H1 (cell line): ENCODE data around the gene PPARD. TPM values are rescaled to one million over a fixed set of nuclear protein-coding genes. Genes with fewer than 3 reads are reported as not detected.

ENCODE experiments used
- CTCF ChIA-PET: fragments of 300-600 bp; sonication (Branson Sonifier 250); formaldehyde crosslinking; loops from one replicate; lab custom pipeline; 2021; ENCODE audit not compliant: partially characterized antibody; lab: Charles Lee
- POLR2A ChIA-PET: fragments of 300-600 bp; sonication (Branson Sonifier 250); formaldehyde crosslinking; loops from one replicate; lab custom pipeline; 2021; ENCODE audit warnings: inconsistent platforms; ENCODE audit not compliant: partially characterized antibody; lab: Charles Lee
- DNase-seq, 2 experiments: peaks; one replicate each; pipeline versions ENCODE4 v3.0.0 to v3.0.0-alpha.2; 2010 to 2022; ENCODE audit warnings: low spot score in 2 of 2, low read depth in 1 of 2, mixed read lengths in 1 of 2
- FAIRE-seq: peaks from 2 replicates; lab custom pipeline; 2011; peaks lifted over from hg19 to GRCh38; lab: Jason Lieb, UNC
- H2AFZ ChIP-seq: 2 replicates; pipeline ENCODE4 v1.8.1; 2012; ENCODE audit warnings: low read length, inconsistent platforms
- H2AK5ac ChIP-seq: 2 replicates; pipeline ENCODE4 v1.6.1; 2013; ENCODE audit warnings: low read depth, low read length
- H2BK120ac ChIP-seq: replicated peaks from 2 replicates; pipeline ENCODE3; 2013; ENCODE audit warnings: low read depth, low read length, inconsistent platforms
- H2BK12ac ChIP-seq: 2 replicates; pipeline ENCODE4 v1.6.1; 2013; ENCODE audit warnings: low read depth, low read length
- H2BK15ac ChIP-seq: 2 replicates; pipeline ENCODE4 v1.6.1; 2013; ENCODE audit warnings: low read length
- H2BK20ac ChIP-seq: 2 replicates; pipeline ENCODE4 v1.6.1; 2013; ENCODE audit warnings: low read length
- H2BK5ac ChIP-seq: 2 replicates; pipeline ENCODE4 v1.6.1; 2013; ENCODE audit warnings: low read depth, low read length
- H3K14ac ChIP-seq: 2 replicates; pipeline ENCODE4 v1.6.1; 2013; ENCODE audit warnings: inconsistent platforms; ENCODE audit not compliant: insufficient read length
- H3K18ac ChIP-seq: 2 replicates; pipeline ENCODE4 v1.6.1; 2013; ENCODE audit warnings: low read length; ENCODE audit errors: extremely low read depth
- H3K23ac ChIP-seq: 2 replicates; pipeline ENCODE4 v1.6.1; 2013; ENCODE audit warnings: inconsistent platforms; ENCODE audit not compliant: insufficient read length
- H3K23me2 ChIP-seq: 2 replicates; pipeline ENCODE4 v1.6.1; 2013; ENCODE audit warnings: low read depth, low read length
- H3K27ac ChIP-seq: 2 replicates; pipeline ENCODE4 v1.6.1; 2011; ENCODE audit warnings: low read depth, low read length, inconsistent platforms
- H3K27me3 ChIP-seq, 4 experiments: replicated peaks in 1 of 4; 1 replicate in 1 of 4; 2 replicates in 3 of 4; pipeline versions ENCODE4 v1.6.1 to v1.8.1; 2011 to 2013; ENCODE audit warnings: low read length in 3 of 4, mild to moderate bottlenecking in 3 of 4, inconsistent platforms in 2 of 4, mixed read lengths in 2 of 4, moderate library complexity in 1 of 4; ENCODE audit not compliant: control insufficient read depth in 3 of 4, insufficient read depth in 3 of 4; ENCODE audit errors: extremely low read depth in 1 of 4
- H3K36me3 ChIP-seq, 4 experiments: 2 replicates each; pipeline versions ENCODE4 v1.6.1 to v1.8.1; 2011 to 2013; ENCODE audit warnings: mild to moderate bottlenecking in 4 of 4, low read length in 3 of 4, moderate library complexity in 2 of 4, control low read depth in 1 of 4, inconsistent platforms in 1 of 4; ENCODE audit not compliant: insufficient read depth in 4 of 4, control insufficient read depth in 2 of 4
- H3K4ac ChIP-seq: replicated peaks from 2 replicates; pipeline ENCODE3; 2013; ENCODE audit warnings: low read length, low read depth, mixed read lengths, inconsistent platforms; ENCODE audit not compliant: insufficient read length
- H3K4me1 ChIP-seq, 4 experiments: replicated peaks in 1 of 4; 1 replicate in 1 of 4; 2 replicates in 3 of 4; pipeline versions ENCODE4 v1.6.1 to v1.8.1; 2011 to 2013; ENCODE audit warnings: low read length in 3 of 4, inconsistent platforms in 2 of 4, mixed read lengths in 1 of 4; ENCODE audit not compliant: insufficient read depth in 4 of 4, control insufficient read depth in 3 of 4
- H3K4me2 ChIP-seq, 2 experiments: 2 replicates each; pipeline versions ENCODE4 v1.6.1 to v1.8.1; 2011 to 2013; ENCODE audit warnings: low read depth in 2 of 2, low read length in 2 of 2, control low read depth in 1 of 2, inconsistent platforms in 1 of 2, mild to moderate bottlenecking in 1 of 2; ENCODE audit not compliant: insufficient read depth in 1 of 2
- H3K4me3 ChIP-seq, 4 experiments: fragments of 200-600, 300-600 bp in 1 of 4; sonication (generic), shearing (Covaris generic), sonication (Bioruptor Twin) in 1 of 4; 2 replicates each; pipeline versions ENCODE4 v1.5.1 to v1.8.1; 2011 to 2016; ENCODE audit warnings: low read length in 4 of 4, low read depth in 3 of 4, control low read depth in 2 of 4, inconsistent platforms in 2 of 4, mild to moderate bottlenecking in 2 of 4, mixed read lengths in 1 of 4, moderate library complexity in 1 of 4; ENCODE audit not compliant: insufficient read depth in 2 of 4; ENCODE audit errors: extremely low read depth in 1 of 4
- H3K56ac ChIP-seq: replicated peaks from 2 replicates; pipeline ENCODE3; 2013; ENCODE audit warnings: low read depth, mild to moderate bottlenecking, mixed read lengths, low read length, inconsistent platforms; ENCODE audit not compliant: insufficient read length
- H3K79me1 ChIP-seq: 2 replicates; pipeline ENCODE4 v1.6.1; 2013; ENCODE audit warnings: low read depth, low read length, control low read depth
- H3K79me2 ChIP-seq, 2 experiments: 2 replicates each; pipeline versions ENCODE4 v1.6.1 to v1.8.1; 2012 to 2013; ENCODE audit warnings: low read length in 2 of 2, mild to moderate bottlenecking in 2 of 2, inconsistent platforms in 1 of 2; ENCODE audit not compliant: insufficient read depth in 2 of 2, control insufficient read depth in 1 of 2
- H3K9ac ChIP-seq, 4 experiments: replicated peaks in 1 of 4; 1 replicate in 1 of 4; 2 replicates in 3 of 4; pipeline versions ENCODE4 v1.6.1 to v1.8.1; 2011 to 2013; ENCODE audit warnings: low read depth in 3 of 4, low read length in 3 of 4, control low read depth in 2 of 4, mild to moderate bottlenecking in 2 of 4, moderate library complexity in 2 of 4, inconsistent platforms in 1 of 4; ENCODE audit errors: extremely low read depth in 1 of 4
- H3K9me3 ChIP-seq, 2 experiments: 2 replicates each; pipeline versions ENCODE4 v1.6.1 to v1.8.1; 2012 to 2013; ENCODE audit warnings: mild to moderate bottlenecking in 2 of 2, moderate library complexity in 2 of 2, control low read depth in 1 of 2, inconsistent platforms in 1 of 2, low read depth in 1 of 2, low read length in 1 of 2, mixed read lengths in 1 of 2; ENCODE audit not compliant: insufficient read depth in 2 of 2
- H4K20me1 ChIP-seq, 2 experiments: replicated peaks in 1 of 2; 2 replicates each; pipeline versions ENCODE3 to v1.8.1; 2011 to 2013; ENCODE audit warnings: inconsistent platforms in 2 of 2, low read length in 2 of 2, mild to moderate bottlenecking in 1 of 2; ENCODE audit not compliant: insufficient read depth in 2 of 2, control insufficient read depth in 1 of 2
- H4K5ac ChIP-seq: 2 replicates; pipeline ENCODE4 v1.6.1; 2013; ENCODE audit warnings: low read length, low read depth, mixed read lengths, inconsistent platforms; ENCODE audit not compliant: insufficient read length
- H4K8ac ChIP-seq: 2 replicates; pipeline ENCODE4 v1.8.0; 2013; ENCODE audit warnings: mild to moderate bottlenecking, moderate library complexity, low read length, inconsistent platforms; ENCODE audit not compliant: insufficient read depth; ENCODE audit errors: extremely low read depth
- H4K91ac ChIP-seq: replicated peaks from 2 replicates; pipeline ENCODE3; 2013; ENCODE audit warnings: low read length, mixed read lengths, inconsistent platforms; ENCODE audit not compliant: insufficient read length
- BCL11A ChIP-seq, 2 experiments: IDR thresholded peaks; one replicate each; pipeline ENCODE4 v1.6.1; 2011; ENCODE audit warnings: low read depth in 2 of 2, low read length in 2 of 2, mild to moderate bottlenecking in 2 of 2
- EGR1 ChIP-seq: IDR thresholded peaks from 2 replicates; pipeline ENCODE4 v1.6.1; 2011; ENCODE audit warnings: low read depth, low read length, borderline replicate concordance
- EZH2 ChIP-seq: fragments of 200-600 bp; sonication (generic); IDR thresholded peaks from 2 replicates; pipeline ENCODE4 v1.7.1; 2012; ENCODE audit warnings: low read depth, mild to moderate bottlenecking, moderate library complexity, low read length, inconsistent platforms; ENCODE audit not compliant: severe bottlenecking
- JUN ChIP-seq: IDR thresholded peaks from 2 replicates; pipeline ENCODE4 v1.6.1; 2011; ENCODE audit warnings: low read depth, mild to moderate bottlenecking, improper control_type of control experiment, low read length
- KDM4A ChIP-seq: IDR thresholded peaks from one replicate; pipeline ENCODE4 v1.7.1; 2012; ENCODE audit warnings: low read depth, mild to moderate bottlenecking, moderate library complexity, low read length, inconsistent platforms; ENCODE audit not compliant: severe bottlenecking
- KDM5A ChIP-seq: fragments of 200-600 bp; IDR thresholded peaks from 2 replicates; pipeline ENCODE4 v1.7.1; 2012; ENCODE audit warnings: mild to moderate bottlenecking, low read length, inconsistent platforms, mixed read lengths
- NRF1 ChIP-seq: IDR thresholded peaks from 2 replicates; pipeline ENCODE4 v1.6.1; 2011; ENCODE audit warnings: mild to moderate bottlenecking, low read depth, low read length, improper control_type of control experiment
- POLR2A ChIP-seq, 2 experiments: IDR thresholded peaks; 1 replicate in 1 of 2; 2 replicates in 1 of 2; pipeline ENCODE4 v1.6.1; 2011; ENCODE audit warnings: low read depth in 2 of 2, low read length in 2 of 2, mild to moderate bottlenecking in 2 of 2; ENCODE audit errors: control extremely low read depth in 1 of 2
- RAD21 ChIP-seq, 2 experiments: IDR thresholded peaks in 1 of 2; conservative IDR thresholded peaks in 1 of 2; 2 replicates each; pipeline ENCODE4 v1.6.1; 2011; ENCODE audit warnings: low read depth in 2 of 2, low read length in 2 of 2, improper control_type of control experiment in 1 of 2, inconsistent platforms in 1 of 2, mild to moderate bottlenecking in 1 of 2, moderate library complexity in 1 of 2
- RBBP5 ChIP-seq: IDR thresholded peaks from 2 replicates; pipeline ENCODE4 v1.7.1; 2012; ENCODE audit warnings: low read depth, mild to moderate bottlenecking, inconsistent platforms, low read length, moderate library complexity, borderline replicate concordance
- SIRT6 ChIP-seq: IDR thresholded peaks from one replicate; pipeline ENCODE4 v1.7.1; 2012; ENCODE audit warnings: low read length, inconsistent platforms
- WGBS, 2 experiments: shearing (Covaris generic) in 1 of 2; methylation state at CpG; one replicate each; pipeline versions ENCODE4 v1.1.6 to v1.1.7; 2013 to 2015; ENCODE audit warnings: low lambda C conversion rate in 2 of 2, mixed read lengths in 2 of 2, inconsistent platforms in 1 of 2, low coverage in 1 of 2, missing lambda C conversion rate in 1 of 2; ENCODE audit not compliant: insufficient replicate concordance in 2 of 2, insufficient coverage in 1 of 2, insufficient read length in 1 of 2; ENCODE audit errors: extremely low coverage in 1 of 2, missing lambda C conversion rate in 1 of 2; 5-methylcytosine and 5-hydroxymethylcytosine counted together
- polyA plus RNA-seq, 7 experiments: library from polyadenylated mRNA; depleted of rRNA in 3 of 7; stranded (reverse) in 5 of 7; unstranded in 2 of 7; fragments of >200 nt in 5 of 7; fragments of 200-250 nt in 2 of 7; gene quantifications; 1 replicate in 5 of 7; 2 replicates in 1 of 7; 4 replicates in 1 of 7; pipeline versions ENCODE4 v1.2.1 to v1.2.3, GENCODE V29; 2011 to 2013; ENCODE audit warnings: missing spikeins in 2 of 7, mixed read lengths in 2 of 7
- total RNA-seq: library from RNA; stranded (reverse); fragmentation: NEBNext Ultra II Directional; extraction: Animal tissue kit (Norgen Biotek cat#: 25700); gene quantifications from 2 replicates; pipeline ENCODE4 v1.2.1, GENCODE V29; 2021
- TF ChIP-seq, protein P1 (sequence below): IDR thresholded peaks from 2 replicates; pipeline ENCODE4 v1.6.1; 2011; ENCODE audit warnings: low read depth, mild to moderate bottlenecking, low read length; ENCODE audit not compliant: insufficient read depth
- TF ChIP-seq, protein P2 (sequence below): IDR thresholded peaks from 2 replicates; pipeline ENCODE4 v1.6.1; 2012; ENCODE audit warnings: inconsistent platforms

PPARD gene
- total and polyA plus RNA-seq, 2 of the 8 experiments (the other 6 are each of a cell fraction or from before 2014, with no cell fraction given), result 14.6 to 14.9 TPM

DNA sequence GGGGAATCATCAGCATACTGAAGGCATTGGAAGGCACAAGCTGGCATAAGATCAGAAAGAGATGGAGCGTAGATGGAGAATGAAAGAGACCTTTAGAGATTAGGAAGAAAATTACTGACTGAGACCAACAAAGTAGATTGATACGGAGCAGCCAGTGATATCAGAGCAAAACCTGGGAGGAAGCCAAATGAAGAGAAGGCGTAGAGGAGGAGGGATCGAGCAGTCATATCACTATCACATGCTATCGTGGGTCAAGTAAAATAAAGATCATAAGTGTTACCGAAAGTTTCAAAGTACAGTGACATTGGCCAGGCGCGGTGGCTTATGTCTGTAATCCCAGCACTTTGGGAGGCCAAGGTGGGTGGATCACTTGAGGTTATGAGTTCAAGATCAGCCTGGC is 56.2 kb downstream of the PPARD start:
- Histone ChIP-seq H3K4me1 (peaks cover 0 to 8% (median 0%) of the 10 kb centered on the region in 4 experiments; a peak in 2 of 7 replicates), H2BK12ac (peak overlapping the region; percentile 7; the same call in 1 of the 2 replicates), H2AFZ (no peak overlapping the region), H3K23ac (no peak overlapping the region), H4K8ac (no peak overlapping the region), H3K36me3 (no peaks in the 10 kb centered on the region), H4K91ac (no peak overlapping the region), H3K4me2 (no peak overlapping the region), H3K79me1 (no peaks in the 10 kb centered on the region; the same call in 1 of the 2 replicates), H2BK20ac (no peak overlapping the region), H3K14ac (no peak overlapping the region), H3K9me3 (no peaks in the 10 kb centered on the region), H2BK120ac (no peak overlapping the region), H3K23me2 (no peaks in the 10 kb centered on the region), H2BK15ac (no peak overlapping the region), H3K27ac (no peak overlapping the region), H3K56ac (no peak overlapping the region), H4K20me1 (no peaks in the 10 kb centered on the region), H3K4me3 (no peak overlapping the region), H4K5ac (no peak overlapping the region), H3K4ac (no peak overlapping the region), H3K18ac (no peak overlapping the region), H3K27me3 (no peaks in the 10 kb centered on the region), H2BK5ac (no peak overlapping the region), H3K79me2 (no peaks in the 10 kb centered on the region; a peak in 1 of 4 replicates), H3K9ac (no peak overlapping the region; a peak in 1 of 7 replicates), H2AK5ac (no peak overlapping the region)
- DNase-seq, result no peak
- FAIRE-seq, result no peak
- ChIA-PET POLR2A (interaction anchor here (1.1 kb wide), 1 partner anchor 16 kb away, joined by 3 read pairs; no protein-coding TSS in a partner anchor), CTCF (interaction anchor here (0.6 to 4.2 kb wide), 6 partner anchors 14 to 94 kb away, joined by 3 to 22 read pairs (median 4); no protein-coding TSS in a partner anchor)
- 83% methylated on average over 8 of the region's 8 CpGs; no CpG with 5 or more reads in 1 of the 2 experiments for WGBS, 2 experiments
- TF ChIP-seq BCL11A (IDR thresholded peaks at IDR 0.05; ENCODE audit: low read depth in 2 of 2, low read length in 2 of 2), result no peak
- no peak for TF ChIP-seq POLR2A (IDR thresholded peaks at IDR 0.05; ENCODE audit: control extremely low read depth in 1 of 2, low read depth in 2 of 2, low read length in 2 of 2)
- TF ChIP-seq JUN, result no peak
- no peak for TF ChIP-seq KDM5A
- TF ChIP-seq, protein P1, sequence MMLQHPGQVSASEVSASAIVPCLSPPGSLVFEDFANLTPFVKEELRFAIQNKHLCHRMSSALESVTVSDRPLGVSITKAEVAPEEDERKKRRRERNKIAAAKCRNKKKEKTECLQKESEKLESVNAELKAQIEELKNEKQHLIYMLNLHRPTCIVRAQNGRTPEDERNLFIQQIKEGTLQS, result no peak
- no peak for TF ChIP-seq RBBP5
- TF ChIP-seq, protein P2, sequence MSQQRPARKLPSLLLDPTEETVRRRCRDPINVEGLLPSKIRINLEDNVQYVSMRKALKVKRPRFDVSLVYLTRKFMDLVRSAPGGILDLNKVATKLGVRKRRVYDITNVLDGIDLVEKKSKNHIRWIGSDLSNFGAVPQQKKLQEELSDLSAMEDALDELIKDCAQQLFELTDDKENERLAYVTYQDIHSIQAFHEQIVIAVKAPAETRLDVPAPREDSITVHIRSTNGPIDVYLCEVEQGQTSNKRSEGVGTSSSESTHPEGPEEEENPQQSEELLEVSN, result no peak
- TF ChIP-seq RAD21 (IDR thresholded peaks at IDR 0.05 in 1 of 2, conservative IDR thresholded peaks at IDR 0.05 in 1 of 2; ENCODE audit: low read depth in 2 of 2, low read length in 2 of 2), result no peak
- no peak for TF ChIP-seq KDM4A
- TF ChIP-seq EGR1, result no peak
- TF ChIP-seq NRF1, result no peak
- TF ChIP-seq SIRT6, result no peak
- TF ChIP-seq EZH2, result no peak
